ENCODE measurements around the gene RB1.

RB1 gene

GRCh38 chr13:48514793-48515192 lies 211.2 kb downstream of the RB1 start:
- no peak for TF ChIP-seq POU2F2 (IDR thresholded peaks at IDR 0.05; ENCODE audit: low read depth, low read length)
- TF ChIP-seq SPI1 (IDR thresholded peaks at IDR 0.05; ENCODE audit: low read depth, low read length): no peak
- no peak for TF ChIP-seq POLR2AphosphoS5 (IDR thresholded peaks at IDR 0.05; ENCODE audit: low read depth, low read length)
- no peak for TF ChIP-seq PAX5 (IDR thresholded peaks at IDR 0.05; ENCODE audit: insufficient read depth, low read length, severe bottlenecking)
- no peak for TF ChIP-seq POLR2A (IDR thresholded peaks at IDR 0.05; ENCODE audit: low read depth, low read length)
- TF ChIP-seq TAF1 (IDR thresholded peaks at IDR 0.05; ENCODE audit: low read depth, low read length): no peak
- no peak for DNase-seq (ENCODE audit: insufficient read length, low spot score)
- FAIRE-seq: peak; percentile 57

- TF ChIP-seq POLR2AphosphoS5 (IDR thresholded peaks at IDR 0.05; ENCODE audit: low read depth, low read length) (no peak), PAX5 (IDR thresholded peaks at IDR 0.05; ENCODE audit: insufficient read depth, low read length, severe bottlenecking) (no peak), SPI1 (IDR thresholded peaks at IDR 0.05; ENCODE audit: low read depth, low read length) (no peak), POLR2A (IDR thresholded peaks at IDR 0.05; ENCODE audit: low read depth, low read length) (no peak), TAF1 (IDR thresholded peaks at IDR 0.05; ENCODE audit: low read depth, low read length) (no peak), POU2F2 (IDR thresholded peaks at IDR 0.05; ENCODE audit: low read depth, low read length) (no peak)
Observed at GRCh38 chr13:48515732-48516131, 212.2 kb downstream of the RB1 start.

GRCh38 chr13:48518083-48518482 lies 214.5 kb downstream of the RB1 start:
- DNase-seq (ENCODE audit: insufficient read length, low spot score) (no peak), FAIRE-seq (peak; percentile 67)
- TF ChIP-seq POLR2A (IDR thresholded peaks at IDR 0.05; ENCODE audit: low read depth, low read length): no peak
- no peak for TF ChIP-seq POLR2AphosphoS5 (IDR thresholded peaks at IDR 0.05; ENCODE audit: low read depth, low read length)
- TF ChIP-seq TAF1 (IDR thresholded peaks at IDR 0.05; ENCODE audit: low read depth, low read length): no peak
- TF ChIP-seq POU2F2 (IDR thresholded peaks at IDR 0.05; ENCODE audit: low read depth, low read length): no peak
- no peak for TF ChIP-seq SPI1 (IDR thresholded peaks at IDR 0.05; ENCODE audit: low read depth, low read length)

More at GRCh38 chr13:48515732-48516131, 212.2 kb downstream of the RB1 start:
- FAIRE-seq: no peak
- DNase-seq (ENCODE audit: insufficient read length, low spot score): no peak

GRCh38 chr13:48526286-48526685 lies 222.7 kb downstream of the RB1 start:
- FAIRE-seq (no peak), DNase-seq (ENCODE audit: insufficient read length, low spot score) (no peak)
- TF ChIP-seq TAF1 (IDR thresholded peaks at IDR 0.05; ENCODE audit: low read depth, low read length) (no peak), POLR2AphosphoS5 (IDR thresholded peaks at IDR 0.05; ENCODE audit: low read depth, low read length) (no peak), POLR2A (IDR thresholded peaks at IDR 0.05; ENCODE audit: low read depth, low read length) (no peak), SPI1 (IDR thresholded peaks at IDR 0.05; ENCODE audit: low read depth, low read length) (no peak), PAX5 (IDR thresholded peaks at IDR 0.05; ENCODE audit: insufficient read depth, low read length, severe bottlenecking) (no peak), POU2F2 (IDR thresholded peaks at IDR 0.05; ENCODE audit: low read depth, low read length) (no peak)

GRCh38 chr13:48527955-48528354 lies 224.4 kb downstream of the RB1 start:
- DNase-seq (ENCODE audit: insufficient read length, low spot score): no peak
- no peak for TF ChIP-seq POLR2A (IDR thresholded peaks at IDR 0.05; ENCODE audit: low read depth, low read length)
- no peak for TF ChIP-seq POU2F2 (IDR thresholded peaks at IDR 0.05; ENCODE audit: low read depth, low read length)
- no peak for TF ChIP-seq PAX5 (IDR thresholded peaks at IDR 0.05; ENCODE audit: insufficient read depth, low read length, severe bottlenecking)
- no peak for TF ChIP-seq TAF1 (IDR thresholded peaks at IDR 0.05; ENCODE audit: low read depth, low read length)
- TF ChIP-seq POLR2AphosphoS5 (IDR thresholded peaks at IDR 0.05; ENCODE audit: low read depth, low read length): no peak
- FAIRE-seq: no peak

GRCh38 chr13:48528720-48529119 lies 225.2 kb downstream of the RB1 start:
- peak; percentile 75 for FAIRE-seq

GRCh38 chr13:48530833-48531232 lies 227.3 kb downstream of the RB1 start:
- FAIRE-seq (peak; percentile 41), DNase-seq (ENCODE audit: insufficient read length, low spot score) (no peak)
- no peak for TF ChIP-seq POLR2AphosphoS5 (IDR thresholded peaks at IDR 0.05; ENCODE audit: low read depth, low read length)
- TF ChIP-seq POLR2A (IDR thresholded peaks at IDR 0.05; ENCODE audit: low read depth, low read length): no peak
- TF ChIP-seq POU2F2 (IDR thresholded peaks at IDR 0.05; ENCODE audit: low read depth, low read length): no peak
- TF ChIP-seq TAF1 (IDR thresholded peaks at IDR 0.05; ENCODE audit: low read depth, low read length): no peak
- peak; percentile 96 for TF ChIP-seq SPI1 (IDR thresholded peaks at IDR 0.05; ENCODE audit: low read depth, low read length)
- TF ChIP-seq PAX5 (IDR thresholded peaks at IDR 0.05; ENCODE audit: insufficient read depth, low read length, severe bottlenecking): no peak

More at GRCh38 chr13:48528720-48529119, 225.2 kb downstream of the RB1 start:
- DNase-seq (ENCODE audit: insufficient read length, low spot score): no peak
- TF ChIP-seq POLR2AphosphoS5 (IDR thresholded peaks at IDR 0.05; ENCODE audit: low read depth, low read length): no peak
- no peak for TF ChIP-seq POLR2A (IDR thresholded peaks at IDR 0.05; ENCODE audit: low read depth, low read length)
- no peak for TF ChIP-seq PAX5 (IDR thresholded peaks at IDR 0.05; ENCODE audit: insufficient read depth, low read length, severe bottlenecking)
- no peak for TF ChIP-seq SPI1 (IDR thresholded peaks at IDR 0.05; ENCODE audit: low read depth, low read length)
- no peak for TF ChIP-seq TAF1 (IDR thresholded peaks at IDR 0.05; ENCODE audit: low read depth, low read length)
- no peak for TF ChIP-seq POU2F2 (IDR thresholded peaks at IDR 0.05; ENCODE audit: low read depth, low read length)
